H1 (cell line): ENCODE results near the gene KLK10. TPM values are rescaled to one million over a fixed set of nuclear protein-coding genes. Genes with fewer than 3 reads are reported as not detected.
A peak's percentile ranks its signal among the peaks of the same experiment; 100 is the strongest.

Experiments
- CTCF ChIA-PET: fragments of 300-600 bp; sonication (Branson Sonifier 250); formaldehyde crosslinking; loops from one replicate; lab custom pipeline; 2021; ENCODE audit not compliant: partially characterized antibody; lab: Charles Lee
- POLR2A ChIA-PET: fragments of 300-600 bp; sonication (Branson Sonifier 250); formaldehyde crosslinking; loops from one replicate; lab custom pipeline; 2021; ENCODE audit warnings: inconsistent platforms; ENCODE audit not compliant: partially characterized antibody; lab: Charles Lee
- DNase-seq, 2 experiments: peaks; one replicate each; pipeline versions ENCODE4 v3.0.0 to v3.0.0-alpha.2; 2010 to 2022; ENCODE audit warnings: low spot score in 2 of 2, low read depth in 1 of 2, mixed read lengths in 1 of 2
- FAIRE-seq: peaks from 2 replicates; lab custom pipeline; 2011; peaks lifted over from hg19 to GRCh38; lab: Jason Lieb, UNC
- H2AFZ ChIP-seq: 2 replicates; pipeline ENCODE4 v1.8.1; 2012; ENCODE audit warnings: low read length, inconsistent platforms
- H2AK5ac ChIP-seq: 2 replicates; pipeline ENCODE4 v1.6.1; 2013; ENCODE audit warnings: low read depth, low read length
- H2BK120ac ChIP-seq: replicated peaks from 2 replicates; pipeline ENCODE3; 2013; ENCODE audit warnings: low read depth, low read length, inconsistent platforms
- H2BK12ac ChIP-seq: 2 replicates; pipeline ENCODE4 v1.6.1; 2013; ENCODE audit warnings: low read depth, low read length
- H2BK15ac ChIP-seq: 2 replicates; pipeline ENCODE4 v1.6.1; 2013; ENCODE audit warnings: low read length
- H2BK20ac ChIP-seq: 2 replicates; pipeline ENCODE4 v1.6.1; 2013; ENCODE audit warnings: low read length
- H2BK5ac ChIP-seq: 2 replicates; pipeline ENCODE4 v1.6.1; 2013; ENCODE audit warnings: low read depth, low read length
- H3K14ac ChIP-seq: 2 replicates; pipeline ENCODE4 v1.6.1; 2013; ENCODE audit warnings: inconsistent platforms; ENCODE audit not compliant: insufficient read length
- H3K18ac ChIP-seq: 2 replicates; pipeline ENCODE4 v1.6.1; 2013; ENCODE audit warnings: low read length; ENCODE audit errors: extremely low read depth
- H3K23ac ChIP-seq: 2 replicates; pipeline ENCODE4 v1.6.1; 2013; ENCODE audit warnings: inconsistent platforms; ENCODE audit not compliant: insufficient read length
- H3K23me2 ChIP-seq: 2 replicates; pipeline ENCODE4 v1.6.1; 2013; ENCODE audit warnings: low read depth, low read length
- H3K27ac ChIP-seq: 2 replicates; pipeline ENCODE4 v1.6.1; 2011; ENCODE audit warnings: low read depth, low read length, inconsistent platforms
- H3K27me3 ChIP-seq, 4 experiments: replicated peaks in 1 of 4; 1 replicate in 1 of 4; 2 replicates in 3 of 4; pipeline versions ENCODE4 v1.6.1 to v1.8.1; 2011 to 2013; ENCODE audit warnings: low read length in 3 of 4, mild to moderate bottlenecking in 3 of 4, inconsistent platforms in 2 of 4, mixed read lengths in 2 of 4, moderate library complexity in 1 of 4; ENCODE audit not compliant: control insufficient read depth in 3 of 4, insufficient read depth in 3 of 4; ENCODE audit errors: extremely low read depth in 1 of 4
- H3K36me3 ChIP-seq, 4 experiments: 2 replicates each; pipeline versions ENCODE4 v1.6.1 to v1.8.1; 2011 to 2013; ENCODE audit warnings: mild to moderate bottlenecking in 4 of 4, low read length in 3 of 4, moderate library complexity in 2 of 4, control low read depth in 1 of 4, inconsistent platforms in 1 of 4; ENCODE audit not compliant: insufficient read depth in 4 of 4, control insufficient read depth in 2 of 4
- H3K4ac ChIP-seq: replicated peaks from 2 replicates; pipeline ENCODE3; 2013; ENCODE audit warnings: low read length, low read depth, mixed read lengths, inconsistent platforms; ENCODE audit not compliant: insufficient read length
- H3K4me1 ChIP-seq, 4 experiments: replicated peaks in 1 of 4; 1 replicate in 1 of 4; 2 replicates in 3 of 4; pipeline versions ENCODE4 v1.6.1 to v1.8.1; 2011 to 2013; ENCODE audit warnings: low read length in 3 of 4, inconsistent platforms in 2 of 4, mixed read lengths in 1 of 4; ENCODE audit not compliant: insufficient read depth in 4 of 4, control insufficient read depth in 3 of 4
- H3K4me2 ChIP-seq, 2 experiments: 2 replicates each; pipeline versions ENCODE4 v1.6.1 to v1.8.1; 2011 to 2013; ENCODE audit warnings: low read depth in 2 of 2, low read length in 2 of 2, control low read depth in 1 of 2, inconsistent platforms in 1 of 2, mild to moderate bottlenecking in 1 of 2; ENCODE audit not compliant: insufficient read depth in 1 of 2
- H3K4me3 ChIP-seq, 4 experiments: fragments of 200-600, 300-600 bp in 1 of 4; sonication (generic), shearing (Covaris generic), sonication (Bioruptor Twin) in 1 of 4; 2 replicates each; pipeline versions ENCODE4 v1.5.1 to v1.8.1; 2011 to 2016; ENCODE audit warnings: low read length in 4 of 4, low read depth in 3 of 4, control low read depth in 2 of 4, inconsistent platforms in 2 of 4, mild to moderate bottlenecking in 2 of 4, mixed read lengths in 1 of 4, moderate library complexity in 1 of 4; ENCODE audit not compliant: insufficient read depth in 2 of 4; ENCODE audit errors: extremely low read depth in 1 of 4
- H3K56ac ChIP-seq: replicated peaks from 2 replicates; pipeline ENCODE3; 2013; ENCODE audit warnings: low read depth, mild to moderate bottlenecking, mixed read lengths, low read length, inconsistent platforms; ENCODE audit not compliant: insufficient read length
- H3K79me1 ChIP-seq: 2 replicates; pipeline ENCODE4 v1.6.1; 2013; ENCODE audit warnings: low read depth, low read length, control low read depth
- H3K79me2 ChIP-seq, 2 experiments: 2 replicates each; pipeline versions ENCODE4 v1.6.1 to v1.8.1; 2012 to 2013; ENCODE audit warnings: low read length in 2 of 2, mild to moderate bottlenecking in 2 of 2, inconsistent platforms in 1 of 2; ENCODE audit not compliant: insufficient read depth in 2 of 2, control insufficient read depth in 1 of 2
- H3K9ac ChIP-seq, 4 experiments: replicated peaks in 1 of 4; 1 replicate in 1 of 4; 2 replicates in 3 of 4; pipeline versions ENCODE4 v1.6.1 to v1.8.1; 2011 to 2013; ENCODE audit warnings: low read depth in 3 of 4, low read length in 3 of 4, control low read depth in 2 of 4, mild to moderate bottlenecking in 2 of 4, moderate library complexity in 2 of 4, inconsistent platforms in 1 of 4; ENCODE audit errors: extremely low read depth in 1 of 4
- H3K9me3 ChIP-seq, 2 experiments: 2 replicates each; pipeline versions ENCODE4 v1.6.1 to v1.8.1; 2012 to 2013; ENCODE audit warnings: mild to moderate bottlenecking in 2 of 2, moderate library complexity in 2 of 2, control low read depth in 1 of 2, inconsistent platforms in 1 of 2, low read depth in 1 of 2, low read length in 1 of 2, mixed read lengths in 1 of 2; ENCODE audit not compliant: insufficient read depth in 2 of 2
- H4K20me1 ChIP-seq, 2 experiments: replicated peaks in 1 of 2; 2 replicates each; pipeline versions ENCODE3 to v1.8.1; 2011 to 2013; ENCODE audit warnings: inconsistent platforms in 2 of 2, low read length in 2 of 2, mild to moderate bottlenecking in 1 of 2; ENCODE audit not compliant: insufficient read depth in 2 of 2, control insufficient read depth in 1 of 2
- H4K5ac ChIP-seq: 2 replicates; pipeline ENCODE4 v1.6.1; 2013; ENCODE audit warnings: low read length, low read depth, mixed read lengths, inconsistent platforms; ENCODE audit not compliant: insufficient read length
- H4K8ac ChIP-seq: 2 replicates; pipeline ENCODE4 v1.8.0; 2013; ENCODE audit warnings: mild to moderate bottlenecking, moderate library complexity, low read length, inconsistent platforms; ENCODE audit not compliant: insufficient read depth; ENCODE audit errors: extremely low read depth
- H4K91ac ChIP-seq: replicated peaks from 2 replicates; pipeline ENCODE3; 2013; ENCODE audit warnings: low read length, mixed read lengths, inconsistent platforms; ENCODE audit not compliant: insufficient read length
- EGR1 ChIP-seq: IDR thresholded peaks from 2 replicates; pipeline ENCODE4 v1.6.1; 2011; ENCODE audit warnings: low read depth, low read length, borderline replicate concordance
- POLR2A ChIP-seq, 2 experiments: IDR thresholded peaks; 1 replicate in 1 of 2; 2 replicates in 1 of 2; pipeline ENCODE4 v1.6.1; 2011; ENCODE audit warnings: low read depth in 2 of 2, low read length in 2 of 2, mild to moderate bottlenecking in 2 of 2; ENCODE audit errors: control extremely low read depth in 1 of 2
- RAD21 ChIP-seq, 2 experiments: IDR thresholded peaks in 1 of 2; conservative IDR thresholded peaks in 1 of 2; 2 replicates each; pipeline ENCODE4 v1.6.1; 2011; ENCODE audit warnings: low read depth in 2 of 2, low read length in 2 of 2, improper control_type of control experiment in 1 of 2, inconsistent platforms in 1 of 2, mild to moderate bottlenecking in 1 of 2, moderate library complexity in 1 of 2
- SIN3A ChIP-seq, 2 experiments: IDR thresholded peaks in 1 of 2; conservative IDR thresholded peaks in 1 of 2; 2 replicates each; pipeline ENCODE4 v1.6.1; 2011 to 2012; ENCODE audit warnings: low read length in 2 of 2, improper control_type of control experiment in 1 of 2, low read depth in 1 of 2, mild to moderate bottlenecking in 1 of 2
- SIX5 ChIP-seq: IDR thresholded peaks from 2 replicates; pipeline ENCODE4 v1.6.1; 2011; ENCODE audit warnings: mild to moderate bottlenecking, low read depth, low read length
- SP1 ChIP-seq: IDR thresholded peaks from 2 replicates; pipeline ENCODE4 v1.6.1; 2011; ENCODE audit warnings: low read depth, low read length
- WGBS, 2 experiments: shearing (Covaris generic) in 1 of 2; methylation state at CpG; one replicate each; pipeline versions ENCODE4 v1.1.6 to v1.1.7; 2013 to 2015; ENCODE audit warnings: low lambda C conversion rate in 2 of 2, mixed read lengths in 2 of 2, inconsistent platforms in 1 of 2, low coverage in 1 of 2, missing lambda C conversion rate in 1 of 2; ENCODE audit not compliant: insufficient replicate concordance in 2 of 2, insufficient coverage in 1 of 2, insufficient read length in 1 of 2; ENCODE audit errors: extremely low coverage in 1 of 2, missing lambda C conversion rate in 1 of 2; 5-methylcytosine and 5-hydroxymethylcytosine counted together
- polyA plus RNA-seq, 7 experiments: library from polyadenylated mRNA; depleted of rRNA in 3 of 7; stranded (reverse) in 5 of 7; unstranded in 2 of 7; fragments of >200 nt in 5 of 7; fragments of 200-250 nt in 2 of 7; gene quantifications; 1 replicate in 5 of 7; 2 replicates in 1 of 7; 4 replicates in 1 of 7; pipeline versions ENCODE4 v1.2.1 to v1.2.3, GENCODE V29; 2011 to 2013; ENCODE audit warnings: missing spikeins in 2 of 7, mixed read lengths in 2 of 7
- total RNA-seq: library from RNA; stranded (reverse); fragmentation: NEBNext Ultra II Directional; extraction: Animal tissue kit (Norgen Biotek cat#: 25700); gene quantifications from 2 replicates; pipeline ENCODE4 v1.2.1, GENCODE V29; 2021

The KLK10 gene
- total and polyA plus RNA-seq, 2 of the 8 experiments (the other 6 are each of a cell fraction or from before 2014, with no cell fraction given), result 4.8 to 9.7 TPM

DNA sequence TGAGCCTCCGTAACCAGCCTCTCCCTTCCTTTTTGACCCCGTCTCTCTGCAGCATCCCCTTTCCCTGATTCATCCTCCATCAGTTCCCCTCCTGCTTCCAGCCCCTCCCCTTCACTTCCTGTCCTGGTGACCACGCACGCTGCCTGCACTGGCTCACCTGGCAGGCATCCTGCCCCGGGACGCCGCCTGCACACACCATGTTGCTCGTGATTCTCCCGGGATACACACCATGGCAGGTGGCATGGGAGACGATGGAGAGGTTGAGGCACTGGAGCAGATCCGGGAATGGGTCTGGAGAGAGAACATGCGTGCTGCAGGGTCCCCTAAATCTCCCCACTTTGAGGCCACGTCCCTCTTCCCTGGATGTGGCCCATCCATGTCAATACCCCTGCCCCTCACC lies 11.1 kb upstream of the KLK10 start:
- Histone ChIP-seq H2AFZ (no peak overlapping the region), H4K8ac (no peak overlapping the region)
- no peak for DNase-seq

More for the DNA sequence above, 11.1 kb upstream of the KLK10 start:
- Histone ChIP-seq H2BK12ac (peak overlapping the region; percentile 60; the same call in 1 of the 2 replicates), H4K91ac (no peak overlapping the region), H3K79me1 (no peaks in the 10 kb centered on the region; the same call in 1 of the 2 replicates), H3K27ac (no peak overlapping the region), H3K9me3 (no peaks in the 10 kb centered on the region), H4K5ac (no peak overlapping the region), H2BK15ac (0 out of 2 replicates have a peak overlapping the region, but pooled peaks have one; percentile 18), H3K79me2 (no peaks in the 10 kb centered on the region), H3K18ac (no peak overlapping the region; the same call in 1 of the 2 replicates), H3K4me2 (no peak overlapping the region), H2AK5ac (no peak overlapping the region), H3K4me3 (no peak overlapping the region), H3K27me3 (no peaks in the 10 kb centered on the region; a peak in 1 of 7 replicates), H3K23me2 (no peaks in the 10 kb centered on the region), H4K20me1 (no peaks in the 10 kb centered on the region), H2BK5ac (no peak overlapping the region), H2BK120ac (no peak overlapping the region), H3K9ac (no peak overlapping the region), H3K14ac (no peak overlapping the region), H3K23ac (no peak overlapping the region), H2BK20ac (no peak overlapping the region), H3K4ac (no peak overlapping the region), H3K56ac (no peak overlapping the region), H3K4me1 (peaks cover 0 to 23% (median 14%) of the 10 kb centered on the region in 4 experiments; a peak in 6 of 7 replicates), H3K36me3 (no peaks in the 10 kb centered on the region)
- FAIRE-seq, result no peak
- POLR2A ChIA-PET, result interaction anchor here (0.6 to 1.0 kb wide), 3 partner anchors 11 to 365 kb away, joined by 3 read pairs; partner anchors contain the start of gene KLK10
- CTCF ChIA-PET, result interaction anchor here (0.9 kb wide), 1 partner anchor 9 kb away, joined by 4 read pairs; no protein-coding TSS in a partner anchor
- TF ChIP-seq POLR2A (IDR thresholded peaks at IDR 0.05; ENCODE audit: control extremely low read depth in 1 of 2, low read depth in 2 of 2, low read length in 2 of 2) (no peak), RAD21 (IDR thresholded peaks at IDR 0.05 in 1 of 2, conservative IDR thresholded peaks at IDR 0.05 in 1 of 2; ENCODE audit: low read depth in 2 of 2, low read length in 2 of 2) (no peak), SP1 (no peak), SIN3A (conservative IDR thresholded peaks at IDR 0.05 in 1 of 2, IDR thresholded peaks at IDR 0.05 in 1 of 2; ENCODE audit: low read depth in 1 of 2, low read length in 2 of 2) (no peak), EGR1 (no peak), SIX5 (no peak)
- 87% methylated on average over 11 of the region's 13 CpGs; no CpG with 5 or more reads in 1 of the 2 experiments for WGBS, 2 experiments
